ENCODE data around the gene ONECUT3. TPM values are rescaled to one million over a fixed set of nuclear protein-coding genes. Genes with fewer than 3 reads are reported as not detected.

ONECUT3 gene
- total and polyA plus RNA-seq, 8 donors = 0.06 to 0.08 (median 0.07) TPM; not detected in 2

GRCh38 chr19:1819341-1820255 is 66.3 kb downstream of the ONECUT3 start:
- ATAC-seq (no peak), DNase-seq (peak in 1 of 4 donors; percentile 72)
- H3K9me3 ChIP-seq = no peaks in the 10 kb centered on the region
- no peak for TF ChIP-seq CTCF (IDR thresholded peaks at IDR 0.05)
- no peak overlapping the region for H3K4me3 ChIP-seq
- intact Hi-C loops (cut with DNase I) = no loop called here
- no peak overlapping the region for H3K27ac ChIP-seq
- H3K27me3 ChIP-seq = no peaks in the 10 kb centered on the region
- H3K36me3 ChIP-seq = peaks cover 0 to 100% of the 10 kb centered on the region in 2 donors
- H3K4me1 ChIP-seq = no peaks in the 10 kb centered on the region

- Histone ChIP-seq H3K9me3 (no peaks in the 10 kb centered on the region), H3K27me3 (no peaks in the 10 kb centered on the region), H3K4me3 (no peak overlapping the region), H3K36me3 (peaks cover 0 to 99% of the 10 kb centered on the region in 2 donors), H3K4me1 (peaks cover 0 to 4% of the 10 kb centered on the region in 2 donors), H3K27ac (no peak overlapping the region)
- no peak for TF ChIP-seq CTCF (IDR thresholded peaks at IDR 0.05)
- intact Hi-C loops (cut with DNase I) = no loop called here
- DNase-seq = no peak
- no peak for ATAC-seq
These were observed 68.9 kb downstream of the ONECUT3 start for GRCh38 chr19:1822210-1822609.

GRCh38 chr19:1823020-1823419 is 69.7 kb downstream of the ONECUT3 start:
- no peak overlapping the region for H3K27ac ChIP-seq
- no peaks in the 10 kb centered on the region for H3K9me3 ChIP-seq
- peaks cover 0 to 4% of the 10 kb centered on the region in 2 donors for H3K4me1 ChIP-seq
- DNase-seq = no peak
- intact Hi-C loops (cut with DNase I) = no loop called here
- peaks cover 0 to 99% of the 10 kb centered on the region in 2 donors for H3K36me3 ChIP-seq
- no peaks in the 10 kb centered on the region for H3K27me3 ChIP-seq
- H3K4me3 ChIP-seq = no peak overlapping the region
- TF ChIP-seq CTCF (IDR thresholded peaks at IDR 0.05) = no peak
- no peak for ATAC-seq

- intact Hi-C loops (cut with DNase I) = no loop called here
- no peak overlapping the region for H3K4me3 ChIP-seq
- no peaks in the 10 kb centered on the region for H3K9me3 ChIP-seq
- H3K4me1 ChIP-seq = peaks cover 0 to 4% of the 10 kb centered on the region in 2 donors
- H3K27ac ChIP-seq = no peak overlapping the region
- peaks cover 0 to 99% of the 10 kb centered on the region in 2 donors for H3K36me3 ChIP-seq
- DNase-seq (peak in 1 of 4 donors; percentile 76), ATAC-seq (no peak)
- H3K27me3 ChIP-seq = no peaks in the 10 kb centered on the region
- TF ChIP-seq CTCF (IDR thresholded peaks at IDR 0.05) = no peak
These were observed 70.4 kb downstream of the ONECUT3 start for GRCh38 chr19:1823539-1824251.

- no peak for TF ChIP-seq CTCF (IDR thresholded peaks at IDR 0.05)
- Histone ChIP-seq H3K9me3 (no peaks in the 10 kb centered on the region), H3K4me1 (peaks cover 0 to 4% of the 10 kb centered on the region in 2 donors), H3K27me3 (no peaks in the 10 kb centered on the region), H3K27ac (no peak overlapping the region), H3K4me3 (no peak overlapping the region), H3K36me3 (peaks cover 0 to 98% of the 10 kb centered on the region in 2 donors)
- DNase-seq (no peak), ATAC-seq (no peak)
- intact Hi-C loops (cut with DNase I) = no loop called here
These were observed 70.9 kb downstream of the ONECUT3 start for GRCh38 chr19:1824252-1824622.

Data from left lung (tissue), 10 donors.